Measurements from ENCODE around the gene KDM8.

DNA sequence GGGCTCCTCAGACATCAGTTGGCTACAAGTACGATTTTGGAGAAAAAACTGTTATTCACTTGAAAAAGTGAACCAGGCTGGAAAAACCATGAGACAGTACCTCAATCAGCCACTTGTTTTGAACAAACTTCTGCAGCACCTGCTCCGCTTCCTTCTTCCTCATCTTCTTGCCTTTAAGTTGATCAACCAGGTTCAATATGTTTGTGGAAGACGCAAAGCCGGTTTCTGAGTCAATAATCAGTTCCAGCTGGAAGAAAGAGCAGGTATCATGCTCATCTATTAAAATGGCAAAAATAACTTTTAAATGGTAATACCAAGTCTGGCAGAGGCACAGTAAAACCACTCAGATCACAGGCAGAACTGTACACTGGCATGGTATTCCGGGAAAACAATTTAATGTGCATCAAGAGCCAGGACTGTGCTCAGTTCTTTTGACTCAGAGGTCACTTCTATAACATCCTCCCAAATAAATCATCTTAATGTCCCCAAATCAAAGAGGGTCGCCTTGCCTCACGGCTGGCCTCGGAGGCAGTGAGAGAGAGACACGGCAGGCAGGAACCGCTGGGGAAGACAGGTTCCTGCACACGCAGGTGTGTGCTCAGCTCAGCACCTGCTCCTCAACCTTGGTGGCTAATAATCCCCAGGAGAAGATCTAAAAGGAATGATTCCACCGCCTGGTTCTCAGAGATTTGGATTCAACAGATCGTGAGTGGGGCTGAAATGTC is 29.7 kb downstream of the KDM8 start:
- TF ChIP-seq, protein P1, sequence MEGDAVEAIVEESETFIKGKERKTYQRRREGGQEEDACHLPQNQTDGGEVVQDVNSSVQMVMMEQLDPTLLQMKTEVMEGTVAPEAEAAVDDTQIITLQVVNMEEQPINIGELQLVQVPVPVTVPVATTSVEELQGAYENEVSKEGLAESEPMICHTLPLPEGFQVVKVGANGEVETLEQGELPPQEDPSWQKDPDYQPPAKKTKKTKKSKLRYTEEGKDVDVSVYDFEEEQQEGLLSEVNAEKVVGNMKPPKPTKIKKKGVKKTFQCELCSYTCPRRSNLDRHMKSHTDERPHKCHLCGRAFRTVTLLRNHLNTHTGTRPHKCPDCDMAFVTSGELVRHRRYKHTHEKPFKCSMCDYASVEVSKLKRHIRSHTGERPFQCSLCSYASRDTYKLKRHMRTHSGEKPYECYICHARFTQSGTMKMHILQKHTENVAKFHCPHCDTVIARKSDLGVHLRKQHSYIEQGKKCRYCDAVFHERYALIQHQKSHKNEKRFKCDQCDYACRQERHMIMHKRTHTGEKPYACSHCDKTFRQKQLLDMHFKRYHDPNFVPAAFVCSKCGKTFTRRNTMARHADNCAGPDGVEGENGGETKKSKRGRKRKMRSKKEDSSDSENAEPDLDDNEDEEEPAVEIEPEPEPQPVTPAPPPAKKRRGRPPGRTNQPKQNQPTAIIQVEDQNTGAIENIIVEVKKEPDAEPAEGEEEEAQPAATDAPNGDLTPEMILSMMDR (IDR thresholded peaks at IDR 0.05): no peak
- TF ChIP-seq EP300 (IDR thresholded peaks at IDR 0.05) (no peak), POLR2A (IDR thresholded peaks at IDR 0.05) (no peak), POLR2AphosphoS5 (IDR thresholded peaks at IDR 0.05) (no peak)

Measured in sigmoid colon (tissue), 4 donors.